PC-3 (cell line): Measurements from ENCODE around the gene AQP4.

Experiments used
- CTCF ChIP-seq: fragments of 300-600 bp; sonication (generic); conservative IDR thresholded peaks from 2 replicates; pipeline ENCODE4 v1.5.1; 2017; ENCODE audit warnings: antibody characterized with exemption, low read depth, mild to moderate bottlenecking, low read length
- EZH2 ChIP-seq: fragments of 300-600 bp; sonication (generic); IDR thresholded peaks from one replicate; pipeline ENCODE4 v1.6.1; 2017; ENCODE audit warnings: antibody characterized with exemption, mild to moderate bottlenecking, low read length; ENCODE audit not compliant: unreplicated experiment
- EZH2phosphoT487 ChIP-seq: fragments of 300-600 bp; sonication (generic); IDR thresholded peaks from 2 replicates; pipeline ENCODE4 v1.6.1; 2018; ENCODE audit warnings: mild to moderate bottlenecking, antibody characterized with exemption, low read length, borderline replicate concordance

- TF ChIP-seq EZH2 (no peak), CTCF (no peak), EZH2phosphoT487 (no peak)
These were observed 28.5 kb upstream of the AQP4 start for GRCh38 chr18:26893996-26894395.
